Stomach (tissue), 4 donors: Measurements from ENCODE around the gene TMEM165.

ENCODE experiments used
- CTCF ChIP-seq, 7 experiments: fragments of 450-650 bp in 4 of 7; fragments of 200-600 bp in 3 of 7; sonication (generic) in 3 of 7; IDR thresholded peaks; one replicate each; pipeline ENCODE4 v1.5.1; 2016 to 2019; ENCODE audit warnings: antibody characterized with exemption in 7 of 7, control low read depth in 2 of 7, mild to moderate bottlenecking in 1 of 7
- POLR2A ChIP-seq, 4 donors: fragments of 450-650 bp; IDR thresholded peaks; one replicate each; pipeline ENCODE4 v1.6.1; 2016; ENCODE audit warnings: antibody characterized with exemption in 4 of 4, control low read depth in 2 of 4, mild to moderate bottlenecking in 1 of 4, moderate library complexity in 1 of 4

- TF ChIP-seq CTCF (IDR thresholded peaks at IDR 0.05) (no peak), POLR2A (IDR thresholded peaks at IDR 0.05) (no peak)
Measured at GRCh38 chr4:55386073-55386472, 9.7 kb upstream of the TMEM165 start.
